ENCODE measurements around the gene DSTN.

DNA sequence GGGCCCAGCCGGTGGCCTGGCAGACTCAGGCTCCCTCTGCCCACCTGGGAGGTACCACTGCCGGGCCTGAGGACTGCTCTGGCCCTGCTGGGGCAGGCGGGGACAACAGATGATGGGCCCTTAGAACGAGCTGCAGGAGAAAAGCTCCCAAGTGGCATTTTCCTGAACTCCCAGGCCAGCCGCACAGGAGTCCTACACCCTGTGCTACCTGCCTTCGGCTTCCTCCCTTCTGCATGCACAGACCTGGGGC is 41.3 kb downstream of the DSTN start:
- TF ChIP-seq LEF1 (IDR thresholded peaks at IDR 0.05; ENCODE audit: borderline replicate concordance) = no peak
- no peak for TF ChIP-seq SP1 (IDR thresholded peaks at IDR 0.05)
- TF ChIP-seq SUZ12 (IDR thresholded peaks at IDR 0.05) = no peak
- TF ChIP-seq FOXA1 (IDR thresholded peaks at IDR 0.05) = no peak
- no peak for TF ChIP-seq BHLHE40 (IDR thresholded peaks at IDR 0.05; ENCODE audit: borderline replicate concordance)
- no peak for TF ChIP-seq ELF4 (IDR thresholded peaks at IDR 0.05)
- TF ChIP-seq, protein P1, sequence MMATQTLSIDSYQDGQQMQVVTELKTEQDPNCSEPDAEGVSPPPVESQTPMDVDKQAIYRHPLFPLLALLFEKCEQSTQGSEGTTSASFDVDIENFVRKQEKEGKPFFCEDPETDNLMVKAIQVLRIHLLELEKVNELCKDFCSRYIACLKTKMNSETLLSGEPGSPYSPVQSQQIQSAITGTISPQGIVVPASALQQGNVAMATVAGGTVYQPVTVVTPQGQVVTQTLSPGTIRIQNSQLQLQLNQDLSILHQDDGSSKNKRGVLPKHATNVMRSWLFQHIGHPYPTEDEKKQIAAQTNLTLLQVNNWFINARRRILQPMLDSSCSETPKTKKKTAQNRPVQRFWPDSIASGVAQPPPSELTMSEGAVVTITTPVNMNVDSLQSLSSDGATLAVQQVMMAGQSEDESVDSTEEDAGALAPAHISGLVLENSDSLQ (IDR thresholded peaks at IDR 0.05) = no peak
- TF ChIP-seq TARDBP (IDR thresholded peaks at IDR 0.05) = no peak
- no peak for TF ChIP-seq HDGF (IDR thresholded peaks at IDR 0.05; ENCODE audit: borderline replicate concordance)
